NCI-H2227 (cell line): ENCODE measurements around the gene EIF5B.

ENCODE experiments used
- DNase-seq: peaks from one replicate; lab custom pipeline; 2025; ENCODE audit not compliant: unreplicated experiment; lab: John Stamatoyannopoulos, UW

Gene EIF5B

GRCh38 chr2:99404039-99404796 lies 67.0 kb downstream of the EIF5B start:
- DNase-seq = peak; percentile 5

- no peak for DNase-seq
These were observed 67.8 kb downstream of the EIF5B start for GRCh38 chr2:99404797-99405669.

DNA sequence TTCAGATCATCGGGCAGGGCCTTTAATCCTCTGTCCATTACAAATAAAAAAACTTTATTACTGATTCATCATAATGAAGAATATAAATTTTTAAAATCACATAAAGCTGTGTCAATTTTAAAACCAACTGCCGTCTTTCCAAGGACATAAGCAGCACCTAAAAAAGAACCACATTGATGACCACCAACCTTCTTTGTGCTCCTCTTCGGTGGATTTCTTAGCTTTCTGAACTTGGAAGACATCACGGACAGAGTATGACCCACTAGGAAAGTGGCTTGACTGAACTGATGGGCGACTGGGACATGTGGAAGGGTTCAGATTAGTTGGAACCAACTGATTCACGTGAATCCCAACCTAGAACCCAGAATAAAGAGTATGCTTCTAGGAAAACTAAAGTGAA lies 68.9 kb downstream of the EIF5B start:
- no peak for DNase-seq

- DNase-seq = no peak
These were observed 73.1 kb downstream of the EIF5B start for GRCh38 chr2:99410276-99410675.

DNA sequence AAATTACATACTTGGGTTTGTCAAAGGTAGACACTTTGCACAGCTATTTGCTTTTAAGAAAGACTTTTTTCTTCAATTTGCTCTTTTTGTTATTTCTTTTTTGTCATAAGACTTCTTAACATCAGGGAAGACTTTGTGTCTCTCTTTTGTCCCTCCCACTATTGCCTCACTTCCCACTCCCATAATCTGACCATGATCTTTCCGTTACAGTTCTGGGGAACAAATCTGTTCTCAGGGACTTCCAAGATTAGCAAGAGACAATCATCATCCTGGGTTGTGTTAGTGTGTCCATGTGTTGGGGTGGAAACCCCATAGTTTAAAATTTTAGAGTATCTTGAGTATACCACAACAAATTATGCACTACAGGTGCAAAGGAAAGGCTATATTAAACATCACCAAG lies 77.4 kb downstream of the EIF5B start:
- no peak for DNase-seq

- DNase-seq = no peak
These were observed 80.2 kb downstream of the EIF5B start for GRCh38 chr2:99417396-99417795.

DNA sequence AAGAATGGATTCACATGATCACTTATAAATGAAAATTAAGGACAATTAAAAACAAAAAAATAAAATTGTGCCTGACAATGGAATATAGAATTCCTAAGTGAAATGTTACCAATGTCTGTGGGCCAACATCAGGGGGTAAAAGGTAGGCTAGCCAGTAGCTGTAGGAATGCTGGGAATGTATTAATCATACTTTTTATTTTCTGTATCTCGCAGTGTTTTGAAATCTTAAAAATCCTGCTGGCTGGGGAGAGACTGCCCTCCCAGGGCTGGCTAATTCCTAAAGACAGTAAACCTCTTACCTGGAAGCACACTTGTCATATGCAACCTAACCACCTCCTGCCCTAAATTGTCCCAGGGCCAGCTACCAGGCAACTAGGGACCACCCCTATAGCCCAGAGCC lies 82.8 kb downstream of the EIF5B start:
- DNase-seq = no peak

GRCh38 chr2:99420751-99421299 lies 83.6 kb downstream of the EIF5B start:
- DNase-seq = no peak

- no peak for DNase-seq
These were observed 84.3 kb downstream of the EIF5B start for GRCh38 chr2:99421469-99421868.

DNA sequence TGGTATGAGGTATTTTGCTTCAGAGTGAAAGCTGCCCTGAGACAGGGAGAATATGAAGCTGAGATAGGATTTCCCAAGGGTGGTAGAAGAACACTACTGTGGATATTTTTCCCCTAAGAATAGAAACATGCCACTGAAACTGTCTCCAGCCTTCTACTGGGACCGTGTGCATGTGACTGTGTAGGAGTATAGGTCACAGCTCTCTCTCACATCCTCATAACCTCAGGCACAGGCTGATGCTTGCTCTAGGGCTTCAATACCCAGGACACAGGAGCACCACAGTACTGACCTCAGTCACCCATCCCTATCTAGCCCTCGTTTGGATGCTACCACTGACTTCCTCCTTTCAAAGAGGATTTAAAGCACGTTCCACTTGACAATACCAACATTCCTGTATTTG lies 85.4 kb downstream of the EIF5B start:
- DNase-seq = no peak

GRCh38 chr2:99424371-99424770 lies 87.2 kb downstream of the EIF5B start:
- no peak for DNase-seq

DNA sequence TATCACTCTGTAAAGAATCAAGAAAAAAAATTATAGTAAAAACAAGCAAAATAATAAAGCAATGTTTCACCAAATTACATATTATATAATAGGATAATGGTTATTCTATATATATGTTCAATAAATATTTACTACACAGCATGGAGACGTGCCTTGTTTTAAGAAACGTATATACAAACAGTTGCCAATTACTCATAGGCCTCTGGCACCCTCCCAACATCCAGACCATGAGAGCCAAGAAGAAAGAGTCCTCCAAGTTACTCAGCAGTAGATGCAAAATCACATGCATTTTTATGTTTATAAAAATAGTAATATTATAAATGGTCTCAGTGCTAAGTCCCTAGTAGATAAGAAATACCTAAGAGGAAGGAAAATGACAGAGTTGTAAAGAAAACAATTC lies 87.8 kb downstream of the EIF5B start:
- no peak for DNase-seq

GRCh38 chr2:99430614-99431291 lies 93.6 kb downstream of the EIF5B start:
- no peak for DNase-seq

- no peak for DNase-seq
These were observed 94.5 kb downstream of the EIF5B start for GRCh38 chr2:99431587-99432275.

DNA sequence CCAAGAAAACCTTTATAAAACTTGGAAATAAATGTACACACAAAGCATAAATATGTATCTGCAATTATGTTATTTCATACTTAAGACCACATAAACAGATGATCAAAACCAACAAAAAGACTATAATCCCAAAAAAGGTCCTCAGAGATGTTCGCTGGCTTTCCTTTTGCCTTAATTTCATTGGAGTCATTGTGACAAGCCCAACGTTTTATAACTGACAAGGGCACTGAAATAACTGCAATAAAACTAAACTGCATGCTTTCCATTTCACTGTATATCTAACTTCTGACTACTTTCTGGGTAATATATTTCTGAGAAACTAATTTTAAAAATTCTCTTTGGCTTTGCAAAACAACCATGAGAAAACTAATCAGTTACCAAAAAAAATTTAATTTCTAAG lies 96.2 kb downstream of the EIF5B start:
- DNase-seq = no peak

DNA sequence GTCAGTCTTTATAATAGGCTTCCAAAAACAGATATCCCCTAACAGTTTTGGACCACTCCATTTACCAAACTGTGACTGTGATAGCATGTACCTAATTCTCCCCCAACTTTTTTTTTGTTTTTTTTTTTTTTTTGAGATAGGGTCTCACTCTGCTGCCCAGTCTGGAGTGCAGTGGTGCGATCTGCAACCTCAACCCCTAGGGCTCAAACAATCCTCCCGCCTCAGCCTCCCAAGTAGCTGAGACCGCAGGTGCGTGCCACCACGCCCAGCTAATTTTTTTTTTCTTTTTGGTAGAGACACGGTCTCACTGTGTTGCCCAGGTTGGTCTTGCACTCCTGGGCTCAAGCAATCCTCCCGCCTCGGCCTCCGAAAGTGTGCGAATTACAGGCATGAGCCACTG lies 99.7 kb downstream of the EIF5B start:
- DNase-seq = no peak

DNA sequence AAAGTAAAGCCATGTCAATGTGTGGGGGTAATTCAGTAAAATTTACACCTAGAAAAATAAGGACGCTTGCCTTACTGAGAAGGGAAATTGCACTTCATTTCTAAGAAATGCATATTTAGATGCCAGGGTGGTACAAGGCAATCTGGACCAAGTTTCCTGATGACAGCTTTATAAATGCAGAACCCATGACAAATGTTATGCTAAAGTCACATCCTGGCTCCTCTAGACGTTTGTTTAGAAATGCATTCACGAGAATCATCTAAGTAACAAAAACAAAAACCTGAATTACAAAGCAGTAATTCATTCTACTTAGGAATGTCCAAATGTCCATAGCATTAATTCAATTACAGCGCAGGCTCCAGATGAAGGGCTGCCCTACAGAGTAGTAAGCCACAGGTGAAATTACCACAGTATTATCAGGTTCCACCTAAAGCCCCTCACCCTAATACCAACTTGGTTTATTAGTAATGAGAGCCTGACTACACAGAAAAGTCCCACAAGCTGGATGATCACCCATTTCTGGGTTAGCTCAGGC lies 102.8 kb downstream of the EIF5B start:
- no peak for DNase-seq

- DNase-seq = no peak
These were observed 105.6 kb downstream of the EIF5B start for GRCh38 chr2:99442837-99443236.

- DNase-seq = no peak
These were observed 107.0 kb downstream of the EIF5B start for GRCh38 chr2:99444222-99444621.

- no peak for DNase-seq
These were observed 107.9 kb downstream of the EIF5B start for GRCh38 chr2:99445065-99445464.

DNA sequence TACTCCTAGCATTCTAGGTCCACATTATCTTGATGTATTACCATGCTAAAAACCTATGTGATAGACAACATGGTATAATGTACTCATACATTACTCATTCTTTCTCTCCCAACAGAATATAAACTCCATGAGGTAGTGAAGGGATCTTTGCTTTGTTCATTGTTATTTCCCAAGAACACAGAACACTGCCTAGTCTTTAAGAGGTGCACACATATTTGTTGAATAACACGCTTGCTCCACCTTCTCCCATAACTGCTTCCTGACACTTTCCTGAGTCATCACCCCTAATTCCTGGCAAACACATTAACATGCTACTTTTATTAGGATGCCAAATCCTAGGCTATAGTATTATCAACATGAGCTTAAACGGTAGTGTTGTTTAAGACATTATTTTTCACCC lies 111.4 kb downstream of the EIF5B start:
- DNase-seq = no peak
